Thyroid gland (tissue), 4 donors: ENCODE data around the gene OIP5.

Experiments used
- POLR2A ChIP-seq, 2 donors: fragments of 450-650 bp; IDR thresholded peaks; one replicate each; pipeline ENCODE4 v1.6.1; 2017; ENCODE audit warnings: antibody characterized with exemption in 2 of 2, mild to moderate bottlenecking in 2 of 2, moderate library complexity in 1 of 2
- TF ChIP-seq, protein P1 (sequence below), 6 experiments: fragments of 200-600 bp in 3 of 6; fragments of 450-650 bp in 3 of 6; sonication (generic) in 3 of 6; IDR thresholded peaks; one replicate each; pipeline ENCODE4 v1.5.1; 2016 to 2019; ENCODE audit warnings: antibody characterized with exemption in 6 of 6, mild to moderate bottlenecking in 2 of 6, inconsistent platforms in 1 of 6, moderate library complexity in 1 of 6

- TF ChIP-seq, protein P1, sequence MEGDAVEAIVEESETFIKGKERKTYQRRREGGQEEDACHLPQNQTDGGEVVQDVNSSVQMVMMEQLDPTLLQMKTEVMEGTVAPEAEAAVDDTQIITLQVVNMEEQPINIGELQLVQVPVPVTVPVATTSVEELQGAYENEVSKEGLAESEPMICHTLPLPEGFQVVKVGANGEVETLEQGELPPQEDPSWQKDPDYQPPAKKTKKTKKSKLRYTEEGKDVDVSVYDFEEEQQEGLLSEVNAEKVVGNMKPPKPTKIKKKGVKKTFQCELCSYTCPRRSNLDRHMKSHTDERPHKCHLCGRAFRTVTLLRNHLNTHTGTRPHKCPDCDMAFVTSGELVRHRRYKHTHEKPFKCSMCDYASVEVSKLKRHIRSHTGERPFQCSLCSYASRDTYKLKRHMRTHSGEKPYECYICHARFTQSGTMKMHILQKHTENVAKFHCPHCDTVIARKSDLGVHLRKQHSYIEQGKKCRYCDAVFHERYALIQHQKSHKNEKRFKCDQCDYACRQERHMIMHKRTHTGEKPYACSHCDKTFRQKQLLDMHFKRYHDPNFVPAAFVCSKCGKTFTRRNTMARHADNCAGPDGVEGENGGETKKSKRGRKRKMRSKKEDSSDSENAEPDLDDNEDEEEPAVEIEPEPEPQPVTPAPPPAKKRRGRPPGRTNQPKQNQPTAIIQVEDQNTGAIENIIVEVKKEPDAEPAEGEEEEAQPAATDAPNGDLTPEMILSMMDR (IDR thresholded peaks at IDR 0.05) = peak in 3 of 6 experiments; percentile 26 to 71 (median 54)
- peak in 1 of 2 donors; percentile 45 for TF ChIP-seq POLR2A (IDR thresholded peaks at IDR 0.05)
Observed at GRCh38 chr15:41332194-41333025, at the start of gene OIP5, which contains the start of gene NUSAP1.
